H9 (cell line): ENCODE data around the gene TMEM51. TPM values are rescaled to one million over a fixed set of nuclear protein-coding genes. Genes with fewer than 3 reads are reported as not detected.

Experiments used
- DNase-seq: peaks from one replicate; pipeline ENCODE4 v3.0.0-alpha.2; 2017
- H2AFZ ChIP-seq: one replicate; pipeline ENCODE4 v1.6.1; 2013; ENCODE audit warnings: mild to moderate bottlenecking, low read length, control low read depth, moderate library complexity
- H2AK5ac ChIP-seq: 2 replicates; pipeline ENCODE4 v1.6.1; 2013; ENCODE audit warnings: low read length, control low read depth, mixed read lengths; ENCODE audit not compliant: insufficient read length
- H2BK120ac ChIP-seq: one replicate; pipeline ENCODE4 v1.6.1; 2013; ENCODE audit warnings: low read depth, mild to moderate bottlenecking, low read length, control low read depth, inconsistent platforms; ENCODE audit not compliant: poor library complexity, severe bottlenecking
- H2BK12ac ChIP-seq: 2 replicates; pipeline ENCODE4 v1.6.1; 2013; ENCODE audit warnings: low read length, control low read depth, mixed read lengths, low read depth; ENCODE audit not compliant: insufficient read length
- H2BK15ac ChIP-seq: 2 replicates; pipeline ENCODE4 v1.6.1; 2013; ENCODE audit warnings: low read depth, low read length, control low read depth
- H2BK20ac ChIP-seq: one replicate; pipeline ENCODE4 v1.6.1; 2013; ENCODE audit warnings: low read depth, mild to moderate bottlenecking, low read length, control low read depth, inconsistent platforms; ENCODE audit not compliant: poor library complexity, severe bottlenecking
- H2BK5ac ChIP-seq: 2 replicates; pipeline ENCODE4 v1.6.1; 2013; ENCODE audit warnings: low read length, control low read depth, mixed read lengths; ENCODE audit not compliant: insufficient read length
- H3K14ac ChIP-seq: 2 replicates; pipeline ENCODE4 v1.6.1; 2013; ENCODE audit warnings: low read length, control low read depth; ENCODE audit not compliant: insufficient read depth
- H3K18ac ChIP-seq: 2 replicates; pipeline ENCODE4 v1.6.1; 2013; ENCODE audit warnings: low read depth, mild to moderate bottlenecking, mixed read lengths, low read length, control low read depth; ENCODE audit not compliant: insufficient read length
- H3K23ac ChIP-seq: 2 replicates; pipeline ENCODE4 v1.6.1; 2013; ENCODE audit warnings: low read length, control low read depth, mixed read lengths, low read depth; ENCODE audit not compliant: insufficient read length
- H3K23me2 ChIP-seq: 2 replicates; pipeline ENCODE4 v1.6.1; 2013; ENCODE audit warnings: low read depth, mild to moderate bottlenecking, mixed read lengths, low read length, control low read depth; ENCODE audit not compliant: insufficient read length, poor library complexity, severe bottlenecking
- H3K27ac ChIP-seq: 2 replicates; pipeline ENCODE4 v1.5.1; 2013; ENCODE audit warnings: low read length, control low read depth, mixed read lengths, low read depth; ENCODE audit not compliant: insufficient read length
- H3K27me3 ChIP-seq: 2 replicates; pipeline ENCODE4 v1.6.1; 2013; ENCODE audit warnings: low read length, control low read depth, inconsistent platforms; ENCODE audit not compliant: insufficient read depth
- H3K4ac ChIP-seq: 2 replicates; pipeline ENCODE4 v1.6.1; 2013; ENCODE audit warnings: low read depth, mild to moderate bottlenecking, control low read depth, inconsistent platforms, low read length, moderate library complexity
- H3K4me1 ChIP-seq: 2 replicates; pipeline ENCODE4 v1.6.1; 2013; ENCODE audit warnings: low read length, control low read depth, inconsistent platforms; ENCODE audit not compliant: insufficient read depth
- H3K4me2 ChIP-seq: 2 replicates; pipeline ENCODE4 v1.6.1; 2013; ENCODE audit warnings: low read length, control low read depth, mixed read lengths; ENCODE audit not compliant: insufficient read length, insufficient read depth
- H3K56ac ChIP-seq: 2 replicates; pipeline ENCODE4 v1.6.1; 2013; ENCODE audit warnings: low read depth, mild to moderate bottlenecking, mixed read lengths, low read length, control low read depth; ENCODE audit not compliant: insufficient read length
- H3K79me1 ChIP-seq: 2 replicates; pipeline ENCODE4 v1.6.1; 2013; ENCODE audit warnings: low read depth, mild to moderate bottlenecking, moderate library complexity, low read length, control low read depth, inconsistent platforms; ENCODE audit not compliant: insufficient read depth, poor library complexity, severe bottlenecking
- H3K79me2 ChIP-seq: 2 replicates; pipeline ENCODE4 v1.6.1; 2013; ENCODE audit warnings: low read length, control low read depth, inconsistent platforms; ENCODE audit not compliant: insufficient read depth
- H3K9ac ChIP-seq: 2 replicates; pipeline ENCODE4 v1.6.1; 2013; ENCODE audit warnings: low read length, control low read depth, mixed read lengths; ENCODE audit not compliant: insufficient read length; ENCODE audit errors: extremely low read depth
- H3K9me3 ChIP-seq: one replicate; pipeline ENCODE4 v1.6.1; 2013; ENCODE audit warnings: low read depth, low read length, inconsistent platforms; ENCODE audit not compliant: control insufficient read depth
- H3T11ph ChIP-seq: one replicate; pipeline ENCODE4 v1.6.1; 2013; ENCODE audit warnings: mild to moderate bottlenecking, low read length, control low read depth, inconsistent platforms
- H4K20me1 ChIP-seq: one replicate; pipeline ENCODE4 v1.6.1; 2013; ENCODE audit not compliant: control insufficient read depth, insufficient read length, insufficient read depth
- H4K5ac ChIP-seq: 2 replicates; pipeline ENCODE4 v1.6.1; 2013; ENCODE audit warnings: low read depth, mild to moderate bottlenecking, mixed read lengths, low read length, control low read depth; ENCODE audit not compliant: insufficient read length
- H4K8ac ChIP-seq: replicated peaks from 2 replicates; pipeline ENCODE4 v1.6.1; 2013; ENCODE audit warnings: low read length, control low read depth, mixed read lengths, low read depth; ENCODE audit not compliant: insufficient read length
- H4K91ac ChIP-seq: 2 replicates; pipeline ENCODE4 v1.6.1; 2013; ENCODE audit warnings: low read depth, mild to moderate bottlenecking, moderate library complexity, mixed read lengths, low read length, control low read depth; ENCODE audit not compliant: insufficient read length
- H3K27ac Mint-ChIP-seq, 3 experiments: 2 replicates in 2 of 3; 3 replicates in 1 of 3; pipeline ENCODE4 v1.8.0; 2020 to 2021; ENCODE audit warnings: mixed read lengths in 3 of 3, mild to moderate bottlenecking in 1 of 3, moderate library complexity in 1 of 3
- H3K27me3 Mint-ChIP-seq: 2 replicates; pipeline ENCODE4 v1.8.0; 2021; ENCODE audit warnings: low read depth, mild to moderate bottlenecking, moderate library complexity, mixed read lengths
- H3K36me3 Mint-ChIP-seq, 3 experiments: 2 replicates in 2 of 3; 3 replicates in 1 of 3; pipeline ENCODE4 v1.8.0; 2020 to 2021; ENCODE audit warnings: low read depth in 3 of 3, mixed read lengths in 3 of 3; ENCODE audit not compliant: insufficient read depth in 1 of 3
- H3K4me1 Mint-ChIP-seq, 2 experiments: 2 replicates each; pipeline ENCODE4 v1.8.0; 2020; ENCODE audit warnings: mixed read lengths in 2 of 2
- H3K4me3 Mint-ChIP-seq, 2 experiments: 2 replicates in 1 of 2; 3 replicates in 1 of 2; pipeline ENCODE4 v1.8.0; 2020 to 2021; ENCODE audit warnings: mild to moderate bottlenecking in 2 of 2, mixed read lengths in 2 of 2, moderate library complexity in 1 of 2
- H3K9me3 Mint-ChIP-seq, 2 experiments: 2 replicates in 1 of 2; 3 replicates in 1 of 2; pipeline ENCODE4 v1.8.0; 2020; ENCODE audit warnings: mild to moderate bottlenecking in 2 of 2, mixed read lengths in 2 of 2, moderate library complexity in 1 of 2
- WGBS: extraction: QIAGEN DNeasy Blood & Tissue Kit; methylation state at CpG from one replicate; pipeline ENCODE4 v1.1.7; 2013; ENCODE audit warnings: missing lambda C conversion rate, low lambda C conversion rate, mixed read lengths; ENCODE audit not compliant: insufficient read length; ENCODE audit errors: extremely low coverage; 5-methylcytosine and 5-hydroxymethylcytosine counted together
- total RNA-seq: library from RNA; stranded (reverse); gene quantifications from 2 replicates; pipeline ENCODE4 v1.2.1, GENCODE V29; 2021
- TF ChIP-seq, protein P1 (sequence below): fragments of 200-600 bp; sonication (generic); conservative IDR thresholded peaks from 3 replicates; pipeline ENCODE4 v1.8.0; 2021; ENCODE audit warnings: antibody characterized with exemption, mild to moderate bottlenecking

The TMEM51 gene
- total RNA-seq, 1 experiment from 2014 or later, result 4.6 TPM

DNA sequence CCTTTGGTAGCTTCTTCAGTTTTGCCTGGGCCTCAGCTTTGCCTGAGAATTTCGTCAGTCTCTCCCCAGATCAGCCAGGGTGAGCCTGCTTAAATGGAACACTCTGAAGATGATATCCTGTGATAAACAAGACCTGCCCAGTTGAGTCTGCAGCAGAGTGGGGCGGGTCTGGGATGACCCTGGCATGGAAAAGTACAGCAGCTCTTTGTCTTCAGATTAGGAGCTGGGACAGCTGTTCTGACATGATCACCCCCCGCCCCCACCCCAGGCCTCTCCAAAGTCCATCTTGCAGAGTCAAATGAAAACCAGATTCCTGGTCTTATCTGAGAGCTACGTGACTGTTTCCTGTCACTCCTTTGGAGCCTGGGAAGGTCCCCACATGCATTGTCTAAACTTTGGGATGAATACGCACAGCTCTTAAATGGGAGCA, 2.2 kb upstream of the TMEM51 start:
- Histone ChIP-seq H2BK20ac (no peak overlapping the region), H2BK15ac (no peak overlapping the region), H3K79me1 (no peaks in the 10 kb centered on the region), H4K91ac (no peak overlapping the region), H3T11ph (no peak overlapping the region), H3K4me1 (no peaks in the 10 kb centered on the region), H4K8ac (no peak overlapping the region), H4K20me1 (no peaks in the 10 kb centered on the region), H3K4me2 (no peak overlapping the region), H2BK120ac (no peak overlapping the region), H3K27ac (no peak overlapping the region), H3K14ac (no peak overlapping the region), H2BK12ac (no peak overlapping the region), H3K4ac (no peak overlapping the region), H3K79me2 (no peaks in the 10 kb centered on the region), H3K23me2 (peaks cover 21% of the 10 kb centered on the region), H2AFZ (no peak overlapping the region), H3K9me3 (no peaks in the 10 kb centered on the region), H3K56ac (no peak overlapping the region), H4K5ac (no peak overlapping the region), H3K27me3 (no peaks in the 10 kb centered on the region; the same call in 1 of the 2 replicates), H3K9ac (no peak overlapping the region), H2AK5ac (no peak overlapping the region), H2BK5ac (no peak overlapping the region), H3K23ac (no peak overlapping the region), H3K18ac (no peak overlapping the region)
- WGBS, result no CpG with 5 or more reads among the region's 5 CpGs
- H3K9me3 Mint-ChIP-seq, result peaks cover 0 to 5% of the 10 kb centered on the region in 2 experiments; a peak in 2 of 5 replicates
- DNase-seq, result no peak
- no peak overlapping the region for H3K4me3 Mint-ChIP-seq
- TF ChIP-seq, protein P1, sequence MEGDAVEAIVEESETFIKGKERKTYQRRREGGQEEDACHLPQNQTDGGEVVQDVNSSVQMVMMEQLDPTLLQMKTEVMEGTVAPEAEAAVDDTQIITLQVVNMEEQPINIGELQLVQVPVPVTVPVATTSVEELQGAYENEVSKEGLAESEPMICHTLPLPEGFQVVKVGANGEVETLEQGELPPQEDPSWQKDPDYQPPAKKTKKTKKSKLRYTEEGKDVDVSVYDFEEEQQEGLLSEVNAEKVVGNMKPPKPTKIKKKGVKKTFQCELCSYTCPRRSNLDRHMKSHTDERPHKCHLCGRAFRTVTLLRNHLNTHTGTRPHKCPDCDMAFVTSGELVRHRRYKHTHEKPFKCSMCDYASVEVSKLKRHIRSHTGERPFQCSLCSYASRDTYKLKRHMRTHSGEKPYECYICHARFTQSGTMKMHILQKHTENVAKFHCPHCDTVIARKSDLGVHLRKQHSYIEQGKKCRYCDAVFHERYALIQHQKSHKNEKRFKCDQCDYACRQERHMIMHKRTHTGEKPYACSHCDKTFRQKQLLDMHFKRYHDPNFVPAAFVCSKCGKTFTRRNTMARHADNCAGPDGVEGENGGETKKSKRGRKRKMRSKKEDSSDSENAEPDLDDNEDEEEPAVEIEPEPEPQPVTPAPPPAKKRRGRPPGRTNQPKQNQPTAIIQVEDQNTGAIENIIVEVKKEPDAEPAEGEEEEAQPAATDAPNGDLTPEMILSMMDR, result no peak
- H3K4me1 Mint-ChIP-seq, result peaks cover 23 to 26% of the 10 kb centered on the region in 2 experiments
- peaks cover 0 to 4% (median 3%) of the 10 kb centered on the region in 3 experiments; a peak in 2 of 7 replicates for H3K36me3 Mint-ChIP-seq
- no peak overlapping the region; a peak in 1 of 7 replicates for H3K27ac Mint-ChIP-seq
- peaks cover 62% of the 10 kb centered on the region for H3K27me3 Mint-ChIP-seq
